IPS-18c (cell line): ENCODE data around the gene ALDOB.

Experiments used
- H3K4me3 ChIP-seq: 2 replicates; pipeline ENCODE4 v1.7.0; 2013; ENCODE audit warnings: low read depth, mild to moderate bottlenecking, low read length, moderate library complexity; ENCODE audit not compliant: insufficient read depth
- H3K9me3 ChIP-seq: one replicate; pipeline ENCODE4 v1.6.1; 2013; ENCODE audit warnings: mild to moderate bottlenecking, low read length, moderate library complexity; ENCODE audit not compliant: control insufficient read depth, insufficient read depth

ALDOB gene

GRCh38 chr9:101376111-101376848 is 59.3 kb downstream of the ALDOB start:
- Histone ChIP-seq H3K4me3 (no peak overlapping the region), H3K9me3 (no peaks in the 10 kb centered on the region)

GRCh38 chr9:101375546-101375945 is 60.0 kb downstream of the ALDOB start:
- no peak overlapping the region for H3K4me3 ChIP-seq

GRCh38 chr9:101372327-101373118 is 63.1 kb downstream of the ALDOB start:
- H3K9me3 ChIP-seq, result no peaks in the 10 kb centered on the region
- H3K4me3 ChIP-seq, result no peak overlapping the region

More at GRCh38 chr9:101375546-101375945, 60.0 kb downstream of the ALDOB start:
- no peaks in the 10 kb centered on the region for H3K9me3 ChIP-seq

- Histone ChIP-seq H3K4me3 (no peak overlapping the region), H3K9me3 (no peaks in the 10 kb centered on the region)
Observed at GRCh38 chr9:101371813-101372212, 63.8 kb downstream of the ALDOB start.
